Brain microvascular endothelial cell (primary cell): ENCODE measurements around the gene PTPRN2.

Experiments
- DNase-seq: peaks from one replicate; pipeline ENCODE4 v3.0.0-alpha.2; 2020
- H3K27ac ChIP-seq: fragments of 250-450 bp; sonication (Bioruptor Pico); 2 replicates; pipeline ENCODE4 v1.5.1; 2020; ENCODE audit warnings: mild to moderate bottlenecking, moderate library complexity
- H3K27me3 ChIP-seq: fragments of 250-450 bp; sonication (Bioruptor Pico); replicated peaks from 2 replicates; pipeline ENCODE4 v1.5.1; 2020; ENCODE audit warnings: mild to moderate bottlenecking
- H3K36me3 ChIP-seq: fragments of 250-450 bp; sonication (Bioruptor Pico); replicated peaks from 2 replicates; pipeline ENCODE4 v1.5.1; 2020; ENCODE audit warnings: mild to moderate bottlenecking
- H3K4me3 ChIP-seq: 2 replicates; pipeline ENCODE4 v1.5.1; 2011; ENCODE audit warnings: low read depth, mild to moderate bottlenecking, control low read depth, low read length, moderate library complexity
- in situ Hi-C: cut with HindIII; loops from 2 replicates; pipeline ENCODE4 v1.10.0; 2017; ENCODE audit warnings: low sequenced_read_pairs, low pct_ligation_motif_present
- TF ChIP-seq, protein P1 (sequence below): IDR thresholded peaks from 2 replicates; pipeline ENCODE4 v1.5.1; 2011; ENCODE audit warnings: low read depth, mild to moderate bottlenecking, moderate library complexity, low read length, control low read depth, inconsistent platforms; ENCODE audit errors: missing control alignments

The PTPRN2 gene

DNA sequence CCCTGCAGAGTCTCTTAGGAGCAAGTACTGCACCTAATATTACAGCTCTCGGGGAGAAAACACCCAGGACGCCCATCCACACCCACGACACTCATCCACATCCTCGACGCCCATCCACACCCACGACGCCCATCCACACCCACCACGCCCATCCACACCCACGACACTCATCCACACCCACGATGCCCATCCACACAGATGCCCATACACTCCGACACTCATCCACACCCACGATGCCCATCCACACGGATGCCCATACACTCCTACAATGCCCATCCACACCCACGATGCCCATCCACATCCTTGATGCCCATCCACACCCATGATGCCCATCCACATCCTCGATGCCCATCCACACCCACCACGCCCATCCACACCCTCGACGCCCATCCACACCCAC lies 503.1 kb downstream of the PTPRN2 start:
- no peak for DNase-seq
- in situ Hi-C loops = no loop called here
- TF ChIP-seq, protein P1, sequence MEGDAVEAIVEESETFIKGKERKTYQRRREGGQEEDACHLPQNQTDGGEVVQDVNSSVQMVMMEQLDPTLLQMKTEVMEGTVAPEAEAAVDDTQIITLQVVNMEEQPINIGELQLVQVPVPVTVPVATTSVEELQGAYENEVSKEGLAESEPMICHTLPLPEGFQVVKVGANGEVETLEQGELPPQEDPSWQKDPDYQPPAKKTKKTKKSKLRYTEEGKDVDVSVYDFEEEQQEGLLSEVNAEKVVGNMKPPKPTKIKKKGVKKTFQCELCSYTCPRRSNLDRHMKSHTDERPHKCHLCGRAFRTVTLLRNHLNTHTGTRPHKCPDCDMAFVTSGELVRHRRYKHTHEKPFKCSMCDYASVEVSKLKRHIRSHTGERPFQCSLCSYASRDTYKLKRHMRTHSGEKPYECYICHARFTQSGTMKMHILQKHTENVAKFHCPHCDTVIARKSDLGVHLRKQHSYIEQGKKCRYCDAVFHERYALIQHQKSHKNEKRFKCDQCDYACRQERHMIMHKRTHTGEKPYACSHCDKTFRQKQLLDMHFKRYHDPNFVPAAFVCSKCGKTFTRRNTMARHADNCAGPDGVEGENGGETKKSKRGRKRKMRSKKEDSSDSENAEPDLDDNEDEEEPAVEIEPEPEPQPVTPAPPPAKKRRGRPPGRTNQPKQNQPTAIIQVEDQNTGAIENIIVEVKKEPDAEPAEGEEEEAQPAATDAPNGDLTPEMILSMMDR = no peak
- Histone ChIP-seq H3K27ac (no peak overlapping the region), H3K4me3 (no peak overlapping the region), H3K36me3 (no peaks in the 10 kb centered on the region), H3K27me3 (no peaks in the 10 kb centered on the region)

DNA sequence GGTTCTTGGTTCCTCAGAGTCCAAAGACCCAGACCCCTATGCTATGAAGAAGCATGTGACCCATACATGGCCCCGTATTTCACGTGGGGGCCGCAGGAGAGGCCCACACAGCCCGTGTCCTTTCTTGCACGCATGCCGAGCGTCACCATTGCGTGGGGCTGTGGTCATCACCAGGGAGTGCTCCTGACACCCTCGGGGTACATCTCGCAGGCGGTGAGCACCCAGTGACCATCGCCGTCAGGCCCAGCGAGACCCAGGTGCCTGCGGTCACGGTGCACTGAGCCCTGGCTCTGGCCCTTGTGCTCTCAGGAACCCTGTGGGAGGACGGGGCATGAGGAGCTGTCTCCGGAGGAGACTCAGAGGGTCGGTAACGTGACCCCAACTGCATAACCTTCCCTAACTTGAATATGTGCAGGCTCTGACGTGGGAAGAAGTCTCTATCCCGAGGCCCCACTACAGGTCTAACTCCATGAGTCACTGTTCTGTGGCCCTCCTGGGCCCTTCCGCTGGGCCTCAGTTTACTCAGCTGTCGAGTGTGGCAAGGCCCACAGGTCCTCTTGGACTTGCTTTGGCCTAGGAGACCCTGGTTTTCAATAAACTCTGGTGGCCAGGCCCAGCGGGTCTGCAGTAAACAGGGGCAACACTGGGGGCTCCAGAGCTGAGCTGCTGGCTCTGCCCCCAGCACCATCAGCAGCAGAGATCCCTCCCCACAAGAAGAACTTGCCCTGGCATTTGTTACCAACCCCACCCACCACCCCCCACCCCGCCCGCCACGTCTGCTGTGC lies 503.9 kb downstream of the PTPRN2 start:
- Histone ChIP-seq H3K27ac (no peak overlapping the region), H3K4me3 (no peak overlapping the region), H3K36me3 (no peaks in the 10 kb centered on the region), H3K27me3 (no peaks in the 10 kb centered on the region)
- in situ Hi-C loops = no loop called here
- no peak for DNase-seq
- TF ChIP-seq, protein P1 = no peak

DNA sequence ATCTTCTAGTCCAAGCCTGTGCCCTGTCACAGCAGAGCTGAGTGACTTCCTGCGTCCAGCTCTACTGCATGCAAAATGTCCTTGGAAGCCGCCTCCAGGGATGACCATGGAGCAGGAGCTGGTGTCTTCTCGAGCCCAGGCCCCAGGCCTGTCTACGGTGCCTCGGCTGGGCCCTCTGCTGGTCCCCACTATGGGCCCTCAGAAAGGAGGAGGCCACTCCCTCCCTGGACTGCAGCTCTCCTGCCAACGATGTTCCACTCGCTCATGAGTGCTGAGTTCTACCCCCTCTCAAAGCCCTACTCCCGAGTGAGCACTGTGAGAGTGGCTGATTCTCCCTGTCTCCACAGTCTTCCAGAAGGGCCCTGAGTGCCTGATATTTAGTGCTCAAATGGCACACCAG lies 504.9 kb downstream of the PTPRN2 start:
- Histone ChIP-seq H3K27ac (no peak overlapping the region), H3K36me3 (no peaks in the 10 kb centered on the region), H3K27me3 (no peaks in the 10 kb centered on the region), H3K4me3 (no peak overlapping the region)
- DNase-seq = no peak
- in situ Hi-C loops = no loop called here
- TF ChIP-seq, protein P1 = no peak

DNA sequence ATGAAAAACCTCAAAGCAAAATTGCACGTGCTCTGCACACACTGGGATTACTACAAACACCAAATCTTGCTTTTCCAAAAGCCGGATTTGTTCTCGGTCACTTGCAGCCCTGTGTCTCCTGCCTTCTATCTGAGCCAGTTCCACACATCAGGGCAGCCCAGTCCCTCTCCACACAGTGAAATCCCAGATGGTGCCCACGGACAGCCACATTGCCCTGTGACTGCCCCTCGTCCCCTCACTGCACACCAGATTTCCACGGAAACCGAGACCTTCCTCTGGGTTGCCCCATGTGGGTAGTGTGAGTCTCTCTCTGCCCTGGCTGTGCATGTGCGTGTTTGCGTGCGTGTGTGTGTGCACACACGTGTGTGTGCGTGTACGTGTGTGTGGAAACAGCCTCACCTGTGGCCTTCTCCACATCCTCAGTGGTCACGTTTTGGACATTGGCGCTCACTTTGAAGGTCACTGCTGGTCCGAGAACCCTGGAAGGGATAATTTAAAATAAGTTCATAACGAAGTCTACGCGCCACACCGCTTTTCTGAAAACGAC lies 506.7 kb downstream of the PTPRN2 start:
- Histone ChIP-seq H3K4me3 (no peak overlapping the region), H3K27me3 (no peaks in the 10 kb centered on the region), H3K27ac (no peak overlapping the region), H3K36me3 (no peaks in the 10 kb centered on the region)
- in situ Hi-C loops = no loop called here
- DNase-seq = no peak
- TF ChIP-seq, protein P1 = no peak

DNA sequence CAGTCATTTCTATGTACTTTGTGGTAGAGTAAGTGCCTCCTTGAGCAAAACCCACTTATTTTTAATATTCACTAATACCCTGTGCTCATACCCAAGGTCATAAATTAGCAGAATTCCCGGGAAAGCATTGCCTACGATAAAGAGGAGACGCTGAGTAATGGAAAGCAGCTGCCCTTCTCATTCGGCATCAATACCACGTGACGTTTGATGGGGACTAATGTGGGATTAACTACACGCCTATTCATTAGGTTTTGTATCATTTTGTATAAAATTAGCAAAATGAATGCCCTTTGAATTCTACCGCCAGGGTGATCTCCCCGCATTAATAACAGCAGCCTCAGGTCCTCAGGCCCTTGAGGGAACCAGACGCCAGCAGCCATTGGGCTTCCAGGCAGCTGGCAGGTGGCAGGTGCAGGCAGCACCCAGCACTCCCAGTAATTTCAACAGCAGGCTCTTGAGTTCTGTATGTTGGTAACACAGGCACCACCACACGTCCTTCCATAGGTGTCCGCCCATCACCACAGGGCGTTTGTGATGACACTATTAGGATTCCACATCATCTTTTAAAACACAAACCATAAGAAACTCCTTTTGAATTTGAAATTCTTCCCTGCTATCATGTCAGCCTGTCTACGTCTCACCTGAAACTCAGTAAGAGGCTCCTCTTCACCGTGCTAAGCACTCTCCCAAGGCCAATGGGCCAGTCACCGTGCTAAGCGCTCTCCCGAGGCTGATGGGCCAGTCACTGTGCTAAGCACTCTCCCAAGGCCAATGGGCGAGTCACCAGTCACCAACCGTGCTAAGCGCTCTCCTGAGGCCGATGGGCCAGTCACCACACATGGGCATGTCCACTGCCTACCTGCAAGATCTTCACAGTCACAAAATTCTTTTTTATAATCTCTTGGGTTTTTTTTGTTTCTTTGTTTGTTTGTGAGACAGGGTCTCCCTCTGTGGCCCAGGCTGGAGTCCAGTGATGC lies 509.4 kb downstream of the PTPRN2 start:
- H3K27ac ChIP-seq = no peak overlapping the region
- no peak for DNase-seq

More for the DNA sequence above, 509.4 kb downstream of the PTPRN2 start:
- in situ Hi-C loops = no loop called here
- TF ChIP-seq, protein P1 = no peak
- no peaks in the 10 kb centered on the region for H3K27me3 ChIP-seq
- H3K4me3 ChIP-seq = no peak overlapping the region
- H3K36me3 ChIP-seq = no peaks in the 10 kb centered on the region
